Activated B cell treated with CpG ODN at 0.5 μM for 24 hours (primary cell): ENCODE measurements around the gene WDR7. TPM values are rescaled to one million over a fixed set of nuclear protein-coding genes. Genes with fewer than 3 reads are reported as not detected.

Experiments
- ATAC-seq: fragments of 200-7000 bp; cut with Tn5 transposase; one replicate; pipeline ENCODE4 v1.10.0; 2021; ENCODE audit warnings: low read depth, mild to moderate bottlenecking, moderate library complexity
- CTCF ChIA-PET: fragments of 350-600 bp; sonication (Branson Sonifier 250); formaldehyde crosslinking; loops from one replicate; lab custom pipeline; 2021; ENCODE audit warnings: antibody characterized with exemption; lab: Charles Lee
- POLR2A ChIA-PET: fragments of 350-600 bp; sonication (Branson Sonifier 250); formaldehyde crosslinking; loops from one replicate; lab custom pipeline; 2021; ENCODE audit warnings: antibody characterized with exemption; lab: Charles Lee
- DNase-seq: peaks from one replicate; pipeline ENCODE4 v3.0.0; 2022
- H3K27ac Mint-ChIP-seq: one replicate; pipeline ENCODE4 v1.8.0; 2020; ENCODE audit warnings: mixed read lengths
- H3K27me3 Mint-ChIP-seq: one replicate; pipeline ENCODE4 v1.8.0; 2021; ENCODE audit warnings: mixed read lengths
- H3K36me3 Mint-ChIP-seq: one replicate; pipeline ENCODE4 v1.8.0; 2021; ENCODE audit warnings: low read depth, mixed read lengths
- H3K4me1 Mint-ChIP-seq: one replicate; pipeline ENCODE4 v1.8.0; 2021; ENCODE audit warnings: mixed read lengths
- H3K4me3 Mint-ChIP-seq: one replicate; pipeline ENCODE4 v1.8.0; 2020; ENCODE audit warnings: mild to moderate bottlenecking, mixed read lengths
- H3K9me3 Mint-ChIP-seq: one replicate; pipeline ENCODE4 v1.8.0; 2020; ENCODE audit warnings: mixed read lengths
- CTCF ChIP-seq: fragments of 200-600 bp; IDR thresholded peaks from one replicate; pipeline ENCODE4 v1.8.0; 2022; ENCODE audit warnings: antibody characterized with exemption, mild to moderate bottlenecking
- intact Hi-C: fragments of 100-400 bp; cut with micrococcal nuclease; formaldehyde crosslinking; loops from one replicate; pipeline ENCODE4 v1.15.1; 2024
- total RNA-seq: library from RNA; stranded (reverse); gene quantifications from 2 replicates; pipeline ENCODE4 v1.2.3, GENCODE V29; 2022

Gene WDR7
- total RNA-seq, 1 donor from 2014 or later = 33.4 TPM

- H3K9me3 Mint-ChIP-seq = peaks cover 3% of the 10 kb centered on the region
- peaks cover 9% of the 10 kb centered on the region for H3K36me3 Mint-ChIP-seq
- H3K4me1 Mint-ChIP-seq = peaks cover 5% of the 10 kb centered on the region
- no peak overlapping the region for H3K4me3 Mint-ChIP-seq
- H3K27ac Mint-ChIP-seq = no peak overlapping the region
- no peak for DNase-seq
- ATAC-seq = no peak
- H3K27me3 Mint-ChIP-seq = no peaks in the 10 kb centered on the region
- CTCF ChIA-PET = interaction anchor here (1.4 kb wide), 1 partner anchor 9 kb away, joined by 3 read pairs; no protein-coding TSS in a partner anchor
- intact Hi-C loops = no loop called here
- TF ChIP-seq CTCF = no peak
- POLR2A ChIA-PET = no interaction called here
Observed at GRCh38 chr18:56980151-56980550, 329.0 kb downstream of the WDR7 start.

GRCh38 chr18:56982766-56983165, 331.6 kb downstream of the WDR7 start:
- ChIA-PET POLR2A (no interaction called here), CTCF (no interaction called here)
- intact Hi-C loops = no loop called here
- Mint-ChIP-seq H3K27me3 (no peaks in the 10 kb centered on the region), H3K36me3 (peaks cover 2% of the 10 kb centered on the region), H3K27ac (no peak overlapping the region), H3K9me3 (peaks cover 3% of the 10 kb centered on the region), H3K4me1 (peaks cover 5% of the 10 kb centered on the region), H3K4me3 (no peak overlapping the region)
- no peak for TF ChIP-seq CTCF
- no peak for DNase-seq
- no peak for ATAC-seq

GRCh38 chr18:56983275-56983992, 332.3 kb downstream of the WDR7 start:
- no peak for TF ChIP-seq CTCF
- ChIA-PET CTCF (no interaction called here), POLR2A (no interaction called here)
- peaks cover 5% of the 10 kb centered on the region for H3K4me1 Mint-ChIP-seq
- peaks cover 3% of the 10 kb centered on the region for H3K9me3 Mint-ChIP-seq
- no peak overlapping the region for H3K27ac Mint-ChIP-seq
- no peaks in the 10 kb centered on the region for H3K27me3 Mint-ChIP-seq
- no peak for DNase-seq
- H3K36me3 Mint-ChIP-seq = peaks cover 2% of the 10 kb centered on the region
- no peak for ATAC-seq
- intact Hi-C loops = no loop called here
- H3K4me3 Mint-ChIP-seq = no peak overlapping the region

GRCh38 chr18:56984731-56985130, 333.6 kb downstream of the WDR7 start:
- no peak for DNase-seq
- no peak overlapping the region for H3K27ac Mint-ChIP-seq
- CTCF ChIA-PET = no interaction called here
- H3K27me3 Mint-ChIP-seq = no peaks in the 10 kb centered on the region
- POLR2A ChIA-PET = no interaction called here
- H3K9me3 Mint-ChIP-seq = peaks cover 3% of the 10 kb centered on the region
- H3K4me1 Mint-ChIP-seq = peaks cover 5% of the 10 kb centered on the region
- ATAC-seq = no peak
- no peak overlapping the region for H3K4me3 Mint-ChIP-seq
- intact Hi-C loops = no loop called here
- no peaks in the 10 kb centered on the region for H3K36me3 Mint-ChIP-seq
- no peak for TF ChIP-seq CTCF

- DNase-seq = no peak
- POLR2A ChIA-PET = no interaction called here
- Mint-ChIP-seq H3K9me3 (peaks cover 3% of the 10 kb centered on the region), H3K27ac (no peak overlapping the region), H3K27me3 (no peaks in the 10 kb centered on the region), H3K4me1 (peaks cover 3% of the 10 kb centered on the region), H3K36me3 (peaks cover 6% of the 10 kb centered on the region), H3K4me3 (no peak overlapping the region)
- no peak for TF ChIP-seq CTCF
- CTCF ChIA-PET = no interaction called here
- intact Hi-C loops = no loop called here
- no peak for ATAC-seq
Observed at GRCh38 chr18:56986829-56987228, 335.7 kb downstream of the WDR7 start.
